Measurements from ENCODE around the gene REPIN1. TPM values are rescaled to one million over a fixed set of nuclear protein-coding genes. Genes with fewer than 3 reads are reported as not detected.

REPIN1 gene
- total RNA-seq, 1 experiment from 2014 or later, result 106 TPM

DNA sequence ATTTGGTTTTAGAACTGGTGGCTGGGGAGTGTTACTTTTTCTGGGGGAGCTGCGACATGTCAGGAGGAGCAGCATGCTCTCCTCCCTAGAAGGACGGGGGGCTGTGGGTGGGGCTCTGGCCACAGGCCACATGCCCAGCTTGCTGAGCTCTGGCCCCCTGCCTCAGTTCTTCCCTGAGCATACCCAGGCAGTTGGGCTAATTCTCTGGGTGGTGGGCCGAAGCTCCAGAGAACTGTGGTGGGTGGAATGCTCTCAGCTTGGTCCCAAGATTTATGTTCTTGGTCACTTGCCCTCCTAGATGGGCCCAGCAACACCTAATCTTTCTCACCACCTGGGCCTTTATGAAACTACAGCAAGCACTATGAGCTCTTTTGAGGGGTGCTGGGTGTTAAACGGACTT is 5.4 kb downstream of the REPIN1 start:
- POLR2A ChIA-PET, result no interaction called here
- H3K9me3 ChIP-seq (ENCODE audit: control insufficient read depth in 1 of 2, insufficient read depth in 1 of 2, low read depth in 1 of 2, low read length in 2 of 2), result no peaks in the 10 kb centered on the region
- H3K27ac ChIP-seq (ENCODE audit: low read depth, low read length), result no peak overlapping the region
- H3K36me3 ChIP-seq (ENCODE audit: control insufficient read depth in 1 of 2, insufficient read depth in 2 of 2, low read length in 2 of 2), result peaks cover 11 to 16% of the 10 kb centered on the region in 2 experiments; a peak in 3 of 4 replicates
- no peak for TF ChIP-seq ZNF274 (IDR thresholded peaks at IDR 0.05; ENCODE audit: low read depth, low read length)
- TF ChIP-seq YY1 (IDR thresholded peaks at IDR 0.05; ENCODE audit: extremely low read depth, insufficient replicate concordance, low read depth, low read length), result no peak
- no peak for TF ChIP-seq SP1 (IDR thresholded peaks at IDR 0.05; ENCODE audit: low read depth)
- TF ChIP-seq, protein P1, sequence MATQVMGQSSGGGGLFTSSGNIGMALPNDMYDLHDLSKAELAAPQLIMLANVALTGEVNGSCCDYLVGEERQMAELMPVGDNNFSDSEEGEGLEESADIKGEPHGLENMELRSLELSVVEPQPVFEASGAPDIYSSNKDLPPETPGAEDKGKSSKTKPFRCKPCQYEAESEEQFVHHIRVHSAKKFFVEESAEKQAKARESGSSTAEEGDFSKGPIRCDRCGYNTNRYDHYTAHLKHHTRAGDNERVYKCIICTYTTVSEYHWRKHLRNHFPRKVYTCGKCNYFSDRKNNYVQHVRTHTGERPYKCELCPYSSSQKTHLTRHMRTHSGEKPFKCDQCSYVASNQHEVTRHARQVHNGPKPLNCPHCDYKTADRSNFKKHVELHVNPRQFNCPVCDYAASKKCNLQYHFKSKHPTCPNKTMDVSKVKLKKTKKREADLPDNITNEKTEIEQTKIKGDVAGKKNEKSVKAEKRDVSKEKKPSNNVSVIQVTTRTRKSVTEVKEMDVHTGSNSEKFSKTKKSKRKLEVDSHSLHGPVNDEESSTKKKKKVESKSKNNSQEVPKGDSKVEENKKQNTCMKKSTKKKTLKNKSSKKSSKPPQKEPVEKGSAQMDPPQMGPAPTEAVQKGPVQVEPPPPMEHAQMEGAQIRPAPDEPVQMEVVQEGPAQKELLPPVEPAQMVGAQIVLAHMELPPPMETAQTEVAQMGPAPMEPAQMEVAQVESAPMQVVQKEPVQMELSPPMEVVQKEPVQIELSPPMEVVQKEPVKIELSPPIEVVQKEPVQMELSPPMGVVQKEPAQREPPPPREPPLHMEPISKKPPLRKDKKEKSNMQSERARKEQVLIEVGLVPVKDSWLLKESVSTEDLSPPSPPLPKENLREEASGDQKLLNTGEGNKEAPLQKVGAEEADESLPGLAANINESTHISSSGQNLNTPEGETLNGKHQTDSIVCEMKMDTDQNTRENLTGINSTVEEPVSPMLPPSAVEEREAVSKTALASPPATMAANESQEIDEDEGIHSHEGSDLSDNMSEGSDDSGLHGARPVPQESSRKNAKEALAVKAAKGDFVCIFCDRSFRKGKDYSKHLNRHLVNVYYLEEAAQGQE (IDR thresholded peaks at IDR 0.05; ENCODE audit: low read depth), result no peak
- no peak for TF ChIP-seq TCF7L2 (IDR thresholded peaks at IDR 0.05; ENCODE audit: borderline replicate concordance, extremely low read depth, insufficient read depth, insufficient read length)
- no peak for TF ChIP-seq SIN3A (IDR thresholded peaks at IDR 0.05; ENCODE audit: low read depth)
- TF ChIP-seq, protein P2, sequence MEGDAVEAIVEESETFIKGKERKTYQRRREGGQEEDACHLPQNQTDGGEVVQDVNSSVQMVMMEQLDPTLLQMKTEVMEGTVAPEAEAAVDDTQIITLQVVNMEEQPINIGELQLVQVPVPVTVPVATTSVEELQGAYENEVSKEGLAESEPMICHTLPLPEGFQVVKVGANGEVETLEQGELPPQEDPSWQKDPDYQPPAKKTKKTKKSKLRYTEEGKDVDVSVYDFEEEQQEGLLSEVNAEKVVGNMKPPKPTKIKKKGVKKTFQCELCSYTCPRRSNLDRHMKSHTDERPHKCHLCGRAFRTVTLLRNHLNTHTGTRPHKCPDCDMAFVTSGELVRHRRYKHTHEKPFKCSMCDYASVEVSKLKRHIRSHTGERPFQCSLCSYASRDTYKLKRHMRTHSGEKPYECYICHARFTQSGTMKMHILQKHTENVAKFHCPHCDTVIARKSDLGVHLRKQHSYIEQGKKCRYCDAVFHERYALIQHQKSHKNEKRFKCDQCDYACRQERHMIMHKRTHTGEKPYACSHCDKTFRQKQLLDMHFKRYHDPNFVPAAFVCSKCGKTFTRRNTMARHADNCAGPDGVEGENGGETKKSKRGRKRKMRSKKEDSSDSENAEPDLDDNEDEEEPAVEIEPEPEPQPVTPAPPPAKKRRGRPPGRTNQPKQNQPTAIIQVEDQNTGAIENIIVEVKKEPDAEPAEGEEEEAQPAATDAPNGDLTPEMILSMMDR (IDR thresholded peaks at IDR 0.05 in 2 of 3, conservative IDR thresholded peaks at IDR 0.05 in 1 of 3; ENCODE audit: borderline replicate concordance in 1 of 3, insufficient read depth in 1 of 3, low read depth in 2 of 3, low read length in 2 of 3), result no peak
- no peak for TF ChIP-seq POLR2AphosphoS5 (IDR thresholded peaks at IDR 0.05; ENCODE audit: low read depth, low read length)
- TF ChIP-seq ZFX (IDR thresholded peaks at IDR 0.05), result no peak
- TF ChIP-seq JUND (IDR thresholded peaks at IDR 0.05), result no peak
- no peak for TF ChIP-seq FOSL1 (IDR thresholded peaks at IDR 0.05; ENCODE audit: low read depth)
- TF ChIP-seq EZH2 (IDR thresholded peaks at IDR 0.05), result no peak
- TF ChIP-seq SRF (IDR thresholded peaks at IDR 0.05; ENCODE audit: low read depth), result no peak
- no peak for TF ChIP-seq EZH2phosphoT487 (IDR thresholded peaks at IDR 0.05; ENCODE audit: borderline replicate concordance)
- H3K4me3 ChIP-seq (replicated peaks in 1 of 2; ENCODE audit: low read depth in 1 of 2, low read length in 2 of 2), result no peak overlapping the region
- H3K4me2 ChIP-seq (ENCODE audit: low read length), result no peak overlapping the region
- H4K20me1 ChIP-seq (ENCODE audit: insufficient read depth), result no peaks in the 10 kb centered on the region
- CTCF ChIA-PET, result no interaction called here
- H3K27me3 ChIP-seq (ENCODE audit: insufficient read depth, low read length), result no peaks in the 10 kb centered on the region
- peaks cover 39% of the 10 kb centered on the region for H3K79me2 ChIP-seq (ENCODE audit: insufficient read depth, low read length)
- no peak for DNase-seq (ENCODE audit: low read depth, low spot score)
- ATAC-seq, result no peak
- no peak overlapping the region for H2AFZ ChIP-seq (ENCODE audit: low read depth, low read length, poor library complexity, severe bottlenecking)
- H3K9ac ChIP-seq (ENCODE audit: low read length), result no peak overlapping the region
- peaks cover 14 to 22% of the 10 kb centered on the region in 2 experiments for H3K4me1 ChIP-seq (ENCODE audit: control insufficient read depth in 1 of 2, insufficient read depth in 2 of 2, low read length in 2 of 2)
- intact Hi-C loops (cut with micrococcal nuclease), result no loop called here
- H3K9me2 ChIP-seq (ENCODE audit: insufficient read depth), result no peaks in the 10 kb centered on the region
- no TSS peak for BruUV-seq (replicated peaks)
- RAD21 ChIA-PET (ENCODE audit: low non-redundant PET in 1 of 2, low total read pairs in 2 of 2, uncharacterized antibody in 2 of 2, unreplicated experiment in 2 of 2), result no interaction called here
